ENCODE results near the gene TRPM6.

DNA sequence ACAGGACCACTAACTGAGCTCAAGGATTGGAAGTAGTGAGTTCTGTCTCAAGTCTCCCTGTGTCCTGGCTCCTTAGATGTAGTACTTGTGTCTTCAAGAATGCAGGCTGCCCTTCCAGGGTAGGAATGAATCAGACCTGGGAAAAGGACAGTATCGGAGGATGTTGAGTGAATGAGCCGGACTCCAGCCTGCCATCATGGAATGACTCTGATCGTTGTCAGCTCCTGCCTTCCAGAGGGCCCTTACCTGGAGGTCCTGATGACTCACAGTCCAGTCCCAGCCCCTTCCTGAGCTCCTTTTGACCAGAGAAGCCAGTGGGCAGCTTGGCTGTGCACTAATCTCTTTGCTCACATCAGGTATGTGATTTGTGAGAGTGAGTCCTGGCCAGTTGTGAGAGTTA lies 161.1 kb downstream of the TRPM6 start:
- TF ChIP-seq, protein P1, sequence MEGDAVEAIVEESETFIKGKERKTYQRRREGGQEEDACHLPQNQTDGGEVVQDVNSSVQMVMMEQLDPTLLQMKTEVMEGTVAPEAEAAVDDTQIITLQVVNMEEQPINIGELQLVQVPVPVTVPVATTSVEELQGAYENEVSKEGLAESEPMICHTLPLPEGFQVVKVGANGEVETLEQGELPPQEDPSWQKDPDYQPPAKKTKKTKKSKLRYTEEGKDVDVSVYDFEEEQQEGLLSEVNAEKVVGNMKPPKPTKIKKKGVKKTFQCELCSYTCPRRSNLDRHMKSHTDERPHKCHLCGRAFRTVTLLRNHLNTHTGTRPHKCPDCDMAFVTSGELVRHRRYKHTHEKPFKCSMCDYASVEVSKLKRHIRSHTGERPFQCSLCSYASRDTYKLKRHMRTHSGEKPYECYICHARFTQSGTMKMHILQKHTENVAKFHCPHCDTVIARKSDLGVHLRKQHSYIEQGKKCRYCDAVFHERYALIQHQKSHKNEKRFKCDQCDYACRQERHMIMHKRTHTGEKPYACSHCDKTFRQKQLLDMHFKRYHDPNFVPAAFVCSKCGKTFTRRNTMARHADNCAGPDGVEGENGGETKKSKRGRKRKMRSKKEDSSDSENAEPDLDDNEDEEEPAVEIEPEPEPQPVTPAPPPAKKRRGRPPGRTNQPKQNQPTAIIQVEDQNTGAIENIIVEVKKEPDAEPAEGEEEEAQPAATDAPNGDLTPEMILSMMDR (conservative IDR thresholded peaks at IDR 0.05; ENCODE audit: low read length) = no peak
- TF ChIP-seq EZH2phosphoT487 (IDR thresholded peaks at IDR 0.05; ENCODE audit: borderline replicate concordance, low read depth, low read length) = no peak

All from OCI-LY7 (cell line).